ENCODE results near the gene TBPL1. TPM values are rescaled to one million over a fixed set of nuclear protein-coding genes. Genes with fewer than 3 reads are reported as not detected.

TBPL1 gene
- total and polyA plus RNA-seq, 4 donors = 5.4 to 34.6 (median 11.5) TPM

GRCh38 chr6:133983099-133983939 is 30.3 kb downstream of the TBPL1 start:
- TF ChIP-seq FOXA2 (IDR thresholded peaks at IDR 0.05) (no peak), MAX (IDR thresholded peaks at IDR 0.05) (no peak), HNF4A (conservative IDR thresholded peaks at IDR 0.05) (no peak), RAD21 (IDR thresholded peaks at IDR 0.05) (no peak), TAF1 (conservative IDR thresholded peaks at IDR 0.05) (no peak), EGR1 (IDR thresholded peaks at IDR 0.05; ENCODE audit: low read depth in 2 of 2) (no peak), YY1 (IDR thresholded peaks at IDR 0.05) (no peak), NR2F2 (IDR thresholded peaks at IDR 0.05) (no peak), SP1 (IDR thresholded peaks at IDR 0.05) (no peak), FOXA1 (IDR thresholded peaks at IDR 0.05) (no peak), RXRA (IDR thresholded peaks at IDR 0.05) (no peak), JUND (IDR thresholded peaks at IDR 0.05) (no peak), ATF3 (IDR thresholded peaks at IDR 0.05) (no peak)
- Histone ChIP-seq H3K4me1 (ENCODE audit: control insufficient read depth in 4 of 4, insufficient read depth in 4 of 4, low read length in 3 of 4) (peaks cover 0 to 3% (median 0%) of the 10 kb centered on the region in 4 donors), H3K27ac (ENCODE audit: low read depth in 1 of 2, low read length in 2 of 2) (no peak overlapping the region), H3K36me3 (ENCODE audit: control insufficient read depth in 4 of 4, insufficient read depth in 3 of 4, low read depth in 1 of 4, low read length in 3 of 4) (peaks cover 0 to 27% (median 11%) of the 10 kb centered on the region in 4 donors), H3K9ac (ENCODE audit: low read depth in 1 of 2, low read length in 2 of 2) (no peak overlapping the region), H3K27me3 (ENCODE audit: control insufficient read depth in 4 of 4, insufficient read depth in 4 of 4, low read length in 3 of 4) (no peaks in the 10 kb centered on the region), H3K4me3 (ENCODE audit: low read depth in 1 of 3, low read length in 3 of 3) (no peak overlapping the region), H3K9me3 (ENCODE audit: control insufficient read depth in 4 of 4, low read length in 3 of 4) (no peaks in the 10 kb centered on the region)
- no peak for DNase-seq (ENCODE audit: low spot score)
- 81% methylated on average over 9 of the region's 9 CpGs for WGBS

GRCh38 chr6:133985970-133986369 is 32.9 kb downstream of the TBPL1 start:
- no peak overlapping the region for H3K4me3 ChIP-seq (ENCODE audit: low read depth in 1 of 3, low read length in 3 of 3)
- TF ChIP-seq JUND (IDR thresholded peaks at IDR 0.05) (no peak), HNF4A (conservative IDR thresholded peaks at IDR 0.05) (no peak), FOXA2 (IDR thresholded peaks at IDR 0.05) (no peak), YY1 (IDR thresholded peaks at IDR 0.05) (no peak)
- H3K36me3 ChIP-seq (ENCODE audit: control insufficient read depth in 4 of 4, insufficient read depth in 3 of 4, low read depth in 1 of 4, low read length in 3 of 4) = peaks cover 0 to 36% (median 11%) of the 10 kb centered on the region in 4 donors
- H3K4me1 ChIP-seq (ENCODE audit: control insufficient read depth in 4 of 4, insufficient read depth in 4 of 4, low read length in 3 of 4) = no peaks in the 10 kb centered on the region
- H3K27ac ChIP-seq (ENCODE audit: low read depth in 1 of 2, low read length in 2 of 2) = no peak overlapping the region
- no peaks in the 10 kb centered on the region for H3K27me3 ChIP-seq (ENCODE audit: control insufficient read depth in 4 of 4, insufficient read depth in 4 of 4, low read length in 3 of 4)
- no peak overlapping the region for H3K9ac ChIP-seq (ENCODE audit: low read depth in 1 of 2, low read length in 2 of 2)
- no peak for DNase-seq (ENCODE audit: low spot score)
- H3K9me3 ChIP-seq (ENCODE audit: control insufficient read depth in 4 of 4, low read length in 3 of 4) = no peaks in the 10 kb centered on the region
- 93% methylated on average over 1 of the region's 1 CpG for WGBS

GRCh38 chr6:133986942-133987341 is 33.9 kb downstream of the TBPL1 start:
- H3K4me1 ChIP-seq (ENCODE audit: control insufficient read depth in 4 of 4, insufficient read depth in 4 of 4, low read length in 3 of 4) = no peaks in the 10 kb centered on the region
- H3K36me3 ChIP-seq (ENCODE audit: control insufficient read depth in 4 of 4, insufficient read depth in 3 of 4, low read depth in 1 of 4, low read length in 3 of 4) = peaks cover 0 to 36% (median 10%) of the 10 kb centered on the region in 4 donors
- no peaks in the 10 kb centered on the region for H3K9me3 ChIP-seq (ENCODE audit: control insufficient read depth in 4 of 4, low read length in 3 of 4)
- no peaks in the 10 kb centered on the region for H3K27me3 ChIP-seq (ENCODE audit: control insufficient read depth in 4 of 4, insufficient read depth in 4 of 4, low read length in 3 of 4)
- DNase-seq (ENCODE audit: low spot score) = no peak
- no peak overlapping the region for H3K4me3 ChIP-seq (ENCODE audit: low read depth in 1 of 3, low read length in 3 of 3)
- no peak for TF ChIP-seq RAD21 (IDR thresholded peaks at IDR 0.05)
- no peak for TF ChIP-seq FOXA1 (IDR thresholded peaks at IDR 0.05)
- TF ChIP-seq HNF4G (IDR thresholded peaks at IDR 0.05) = no peak
- TF ChIP-seq FOXA2 (IDR thresholded peaks at IDR 0.05) = no peak
- no peak for TF ChIP-seq YY1 (IDR thresholded peaks at IDR 0.05)
- TF ChIP-seq SP1 (IDR thresholded peaks at IDR 0.05) = no peak
- TF ChIP-seq REST (IDR thresholded peaks at IDR 0.05) = no peak
- no peak for TF ChIP-seq EGR1 (IDR thresholded peaks at IDR 0.05; ENCODE audit: low read depth in 2 of 2)
- TF ChIP-seq HNF4A (conservative IDR thresholded peaks at IDR 0.05) = no peak
- no peak for TF ChIP-seq TAF1 (conservative IDR thresholded peaks at IDR 0.05)
- no peak for TF ChIP-seq ATF3 (IDR thresholded peaks at IDR 0.05)
- no peak for TF ChIP-seq NR2F2 (IDR thresholded peaks at IDR 0.05)
- TF ChIP-seq ZBTB33 (IDR thresholded peaks at IDR 0.05) = no peak
- H3K27ac ChIP-seq (ENCODE audit: low read depth in 1 of 2, low read length in 2 of 2) = no peak overlapping the region
- no peak overlapping the region for H3K9ac ChIP-seq (ENCODE audit: low read depth in 1 of 2, low read length in 2 of 2)
- WGBS = 89% methylated on average over 2 of the region's 2 CpGs

Measured in liver (tissue), 9 donors.